CD14-positive monocyte (primary cell): ENCODE data around the gene FRMD4A. TPM values are rescaled to one million over a fixed set of nuclear protein-coding genes. Genes with fewer than 3 reads are reported as not detected.

Source experiments
- DNase-seq, 3 donors: peaks; one replicate each; pipeline ENCODE4 v3.0.0-alpha.2; 2011 to 2022
- H2AFZ ChIP-seq: 2 replicates; pipeline ENCODE4 v1.6.0; 2012; ENCODE audit warnings: mild to moderate bottlenecking, low read depth, low read length, inconsistent platforms; ENCODE audit not compliant: insufficient read depth, poor library complexity, severe bottlenecking
- H3K27ac ChIP-seq, 2 donors: 1 replicate in 1 of 2; 2 replicates in 1 of 2; pipeline ENCODE4 v1.5.1; 2012 to 2013; ENCODE audit warnings: low read length in 2 of 2, control low read depth in 1 of 2, inconsistent platforms in 1 of 2, low read depth in 1 of 2, mild to moderate bottlenecking in 1 of 2
- H3K27me3 ChIP-seq, 2 donors: one replicate each; pipeline versions ENCODE4 v1.6.0 to v1.6.1; 2011 to 2013; ENCODE audit warnings: low read length in 2 of 2; ENCODE audit not compliant: control insufficient read depth in 2 of 2, insufficient read depth in 2 of 2
- H3K36me3 ChIP-seq, 2 donors: replicated peaks in 1 of 2; 1 replicate in 1 of 2; 2 replicates in 1 of 2; pipeline versions ENCODE4 v1.5.1 to v1.6.1; 2012 to 2013; ENCODE audit warnings: low read length in 2 of 2, control low read depth in 1 of 2, inconsistent platforms in 1 of 2, mild to moderate bottlenecking in 1 of 2; ENCODE audit not compliant: insufficient read depth in 2 of 2, control insufficient read depth in 1 of 2
- H3K4me1 ChIP-seq, 2 donors: 1 replicate in 1 of 2; 2 replicates in 1 of 2; pipeline versions ENCODE4 v1.5.1 to v1.6.1; 2012 to 2013; ENCODE audit warnings: low read length in 2 of 2, control low read depth in 1 of 2, inconsistent platforms in 1 of 2, mild to moderate bottlenecking in 1 of 2, moderate library complexity in 1 of 2; ENCODE audit not compliant: insufficient read depth in 2 of 2, control insufficient read depth in 1 of 2
- H3K4me2 ChIP-seq: replicated peaks from 2 replicates; pipeline ENCODE3; 2012; ENCODE audit warnings: low read length, moderate library complexity, mild to moderate bottlenecking; ENCODE audit not compliant: poor library complexity, severe bottlenecking; ENCODE audit errors: extremely low read depth
- H3K4me3 ChIP-seq, 3 experiments: fragments of 200-600 bp in 1 of 3; sonication (generic) in 1 of 3; replicated peaks in 1 of 3; 1 replicate in 2 of 3; 2 replicates in 1 of 3; pipeline ENCODE4 v1.5.1; 2011 to 2013; ENCODE audit warnings: low read length in 3 of 3, mild to moderate bottlenecking in 3 of 3, control low read depth in 2 of 3, low read depth in 2 of 3, inconsistent platforms in 1 of 3, moderate library complexity in 1 of 3
- H3K79me2 ChIP-seq: 2 replicates; pipeline ENCODE4 v1.6.0; 2012; ENCODE audit warnings: mild to moderate bottlenecking, control low read depth, inconsistent platforms, low read length, moderate library complexity; ENCODE audit not compliant: insufficient read depth
- H3K9ac ChIP-seq: 2 replicates; pipeline ENCODE4 v1.6.0; 2017; ENCODE audit warnings: low read length, mild to moderate bottlenecking; ENCODE audit not compliant: insufficient read depth, poor library complexity, severe bottlenecking
- H3K9me3 ChIP-seq, 2 donors: replicated peaks in 1 of 2; 1 replicate in 1 of 2; 2 replicates in 1 of 2; pipeline versions ENCODE4 v1.5.1 to v1.6.1; 2012 to 2013; ENCODE audit warnings: low read length in 2 of 2, control low read depth in 1 of 2; ENCODE audit not compliant: control insufficient read depth in 1 of 2, insufficient read depth in 1 of 2
- H4K20me1 ChIP-seq: 2 replicates; pipeline ENCODE4 v1.6.0; 2012; ENCODE audit warnings: mild to moderate bottlenecking, low read length, control low read depth, moderate library complexity; ENCODE audit not compliant: insufficient read depth
- H3K27ac Mint-ChIP-seq, 7 donors: one replicate each; pipeline ENCODE4 v1.8.0; 2020; ENCODE audit warnings: mild to moderate bottlenecking in 7 of 7, mixed read lengths in 7 of 7, moderate library complexity in 6 of 7, inconsistent platforms in 2 of 7
- H3K27me3 Mint-ChIP-seq, 3 donors: one replicate each; pipeline ENCODE4 v1.8.0; 2021 to 2022; ENCODE audit warnings: low read depth in 3 of 3, mild to moderate bottlenecking in 3 of 3, mixed read lengths in 3 of 3, moderate library complexity in 3 of 3, inconsistent platforms in 1 of 3
- H3K36me3 Mint-ChIP-seq, 2 donors: one replicate each; pipeline ENCODE4 v1.8.0; 2020; ENCODE audit warnings: mixed read lengths in 2 of 2, inconsistent platforms in 1 of 2, mild to moderate bottlenecking in 1 of 2
- H3K4me1 Mint-ChIP-seq: one replicate; pipeline ENCODE4 v1.8.0; 2020; ENCODE audit warnings: mild to moderate bottlenecking, mixed read lengths
- H3K4me3 Mint-ChIP-seq, 2 donors: one replicate each; pipeline ENCODE4 v1.8.0; 2020; ENCODE audit warnings: mild to moderate bottlenecking in 2 of 2, mixed read lengths in 2 of 2, moderate library complexity in 1 of 2
- H3K9me3 Mint-ChIP-seq, 7 donors: one replicate each; pipeline ENCODE4 v1.8.0; 2020 to 2022; ENCODE audit warnings: mixed read lengths in 7 of 7, mild to moderate bottlenecking in 6 of 7, moderate library complexity in 6 of 7, inconsistent platforms in 2 of 7
- CTCF ChIP-seq: fragments of 200-600 bp; IDR thresholded peaks from one replicate; pipeline ENCODE4 v1.8.0; 2022; ENCODE audit warnings: antibody characterized with exemption, mild to moderate bottlenecking
- WGBS: methylation state at CpG from one replicate; pipeline ENCODE4 v1.1.5; 2013; ENCODE audit warnings: missing lambda C conversion rate; ENCODE audit not compliant: insufficient coverage; 5-methylcytosine and 5-hydroxymethylcytosine counted together
- intact Hi-C, 2 donors: fragments of 100-400 bp; cut with micrococcal nuclease; formaldehyde crosslinking; loops; one replicate each; pipeline versions ENCODE4 v1.15.0 to v1.15.1; 2023
- polyA plus RNA-seq, 3 donors: library from polyadenylated mRNA; depleted of rRNA in 1 of 3; unstranded in 2 of 3; stranded (reverse) in 1 of 3; fragments of 300-500 nt in 2 of 3; fragments of >200 nt in 1 of 3; fragmentation: Illumina TruSeq in 2 of 3; gene quantifications; 1 replicate in 2 of 3; 2 replicates in 1 of 3; pipeline ENCODE4 v1.2.3, GENCODE V29; 2012 to 2021

Gene FRMD4A
- polyA plus RNA-seq, 3 donors, result 0.12 TPM; not detected in 2

GRCh38 chr10:13887761-13888160, 443.0 kb downstream of the FRMD4A start:
- Histone ChIP-seq H3K9ac (no peak overlapping the region), H3K9me3 (peaks cover 0 to 10% of the 10 kb centered on the region in 2 donors), H3K27ac (no peak overlapping the region), H3K27me3 (peaks cover 57 to 68% of the 10 kb centered on the region in 2 donors), H3K4me3 (no peak overlapping the region), H3K36me3 (no peaks in the 10 kb centered on the region), H3K79me2 (no peaks in the 10 kb centered on the region), H4K20me1 (no peaks in the 10 kb centered on the region), H3K4me2 (no peak overlapping the region), H3K4me1 (peaks cover 14 to 18% of the 10 kb centered on the region in 2 donors), H2AFZ (no peak overlapping the region)
- intact Hi-C loops, result no loop called here
- Mint-ChIP-seq H3K4me1 (peaks cover 30% of the 10 kb centered on the region), H3K27ac (no peak overlapping the region), H3K36me3 (peaks cover 0 to 5% of the 10 kb centered on the region in 2 donors), H3K27me3 (peaks cover 67 to 70% (median 68%) of the 10 kb centered on the region in 3 donors), H3K9me3 (peaks cover 0 to 18% (median 2%) of the 10 kb centered on the region in 7 donors), H3K4me3 (peak overlapping the region in 1 of 2 donors; percentile 32)
- no peak for TF ChIP-seq CTCF
- no peak for DNase-seq
- 67% methylated on average over 4 of the region's 4 CpGs for WGBS

- Histone ChIP-seq H2AFZ (no peak overlapping the region), H3K36me3 (no peaks in the 10 kb centered on the region), H3K4me1 (peaks cover 24 to 26% of the 10 kb centered on the region in 2 donors), H3K4me3 (no peak overlapping the region), H3K27me3 (peaks cover 40 to 47% of the 10 kb centered on the region in 2 donors), H3K4me2 (no peak overlapping the region), H3K9ac (no peak overlapping the region), H4K20me1 (no peaks in the 10 kb centered on the region), H3K27ac (no peak overlapping the region), H3K79me2 (no peaks in the 10 kb centered on the region), H3K9me3 (no peaks in the 10 kb centered on the region)
- H3K4me1 Mint-ChIP-seq, result peaks cover 14% of the 10 kb centered on the region
- H3K27me3 Mint-ChIP-seq, result peaks cover 47 to 49% (median 48%) of the 10 kb centered on the region in 3 donors
- no peak for TF ChIP-seq CTCF
- H3K27ac Mint-ChIP-seq, result peak overlapping the region in 3 of 7 donors; percentile 0 to 12 (median 8)
- no peak overlapping the region for H3K4me3 Mint-ChIP-seq
- WGBS, result 94% methylated on average over 7 of the region's 9 CpGs
- H3K36me3 Mint-ChIP-seq, result no peaks in the 10 kb centered on the region
- DNase-seq, result no peak
- intact Hi-C loops, result no loop called here
- H3K9me3 Mint-ChIP-seq, result peaks cover 0 to 4% (median 0%) of the 10 kb centered on the region in 7 donors
Observed at GRCh38 chr10:13885238-13885990, 445.3 kb downstream of the FRMD4A start.
